GM21717 (cell line): ENCODE measurements around the gene SPG7.

Experiments used
- ATAC-seq: cut with Tn5 transposase; IDR thresholded peaks from one replicate; pipeline ENCODE4 v1.9.1; 2021; ENCODE audit warnings: mild to moderate bottlenecking, moderate library complexity; ENCODE audit not compliant: unreplicated experiment

SPG7 gene

DNA sequence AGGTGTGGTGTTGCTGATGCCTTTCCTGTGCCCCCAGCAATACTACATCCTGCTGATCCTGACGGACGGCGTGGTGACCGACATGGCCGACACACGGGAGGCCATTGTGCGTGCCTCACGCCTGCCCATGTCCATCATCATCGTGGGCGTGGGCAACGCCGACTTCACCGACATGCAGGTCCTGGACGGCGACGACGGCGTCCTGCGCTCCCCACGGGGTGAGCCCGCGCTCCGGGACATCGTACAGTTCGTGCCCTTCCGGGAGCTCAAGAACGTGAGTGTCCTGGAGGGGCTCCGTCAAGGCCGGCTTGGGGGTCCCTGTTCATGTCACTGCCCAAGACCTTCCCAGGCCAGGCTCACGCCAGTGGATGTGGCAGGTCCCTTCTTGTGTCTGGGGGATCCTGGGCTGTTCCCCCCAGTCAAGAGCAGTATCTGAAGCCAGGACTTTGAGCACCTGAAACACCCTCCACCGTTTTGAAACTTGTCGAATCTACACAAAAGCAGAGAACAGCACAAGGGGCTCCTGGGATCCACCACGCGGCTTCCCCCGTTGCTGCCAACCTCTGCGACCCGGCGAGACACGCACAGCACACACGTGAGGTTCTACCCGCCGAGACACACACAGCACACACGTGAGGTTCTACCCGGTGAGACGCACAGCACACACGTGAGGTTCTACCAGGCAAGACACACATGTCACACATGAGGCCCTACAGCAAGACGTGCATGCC lies 87.3 kb downstream of the SPG7 start:
- ATAC-seq = no peak

- no peak for ATAC-seq
Measured at GRCh38 chr16:89596061-89596689, 88.0 kb downstream of the SPG7 start.

GRCh38 chr16:89596957-89597649 lies 88.9 kb downstream of the SPG7 start:
- ATAC-seq = no peak

DNA sequence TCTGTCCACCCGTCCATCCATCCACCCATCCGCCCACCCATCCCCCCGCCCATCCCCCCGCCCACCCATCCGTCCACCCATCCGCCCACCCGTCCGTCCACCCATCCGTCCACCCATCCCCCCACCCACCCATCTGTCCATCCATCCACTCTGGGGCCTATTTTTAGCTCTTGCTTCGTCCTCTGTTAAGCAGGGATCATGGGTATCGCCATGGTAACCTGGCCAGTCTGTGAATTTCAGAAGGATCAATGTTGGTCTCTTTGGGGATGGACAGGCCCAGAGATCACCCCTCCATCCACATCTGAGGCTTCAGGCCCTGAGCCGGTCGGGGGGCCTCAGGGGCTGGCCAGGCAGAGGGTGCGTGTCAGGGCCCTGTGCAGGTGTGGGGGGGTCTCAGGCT lies 90.0 kb downstream of the SPG7 start:
- no peak for ATAC-seq

DNA sequence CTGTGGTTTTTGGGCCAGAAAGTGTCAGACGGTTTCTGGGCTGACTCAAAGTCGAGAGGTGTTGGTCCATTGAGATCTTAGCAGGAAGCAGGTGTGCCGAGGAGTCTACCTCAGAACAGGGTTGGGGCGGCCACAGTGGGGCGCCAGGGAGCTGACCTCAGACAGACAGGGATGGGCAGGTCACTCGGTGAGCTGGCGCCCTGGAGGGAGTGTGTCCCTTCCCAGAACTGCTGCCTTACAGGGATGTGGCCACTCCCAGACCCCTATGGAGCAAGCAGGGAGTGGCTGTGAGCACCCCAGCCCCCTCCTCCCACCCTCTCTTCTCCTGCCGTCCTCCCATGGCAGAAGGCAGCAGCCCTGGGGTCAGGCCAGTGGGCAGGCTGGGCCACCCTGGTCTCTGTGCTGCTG lies 91.3 kb downstream of the SPG7 start:
- no peak for ATAC-seq

GRCh38 chr16:89599902-89600301 lies 91.7 kb downstream of the SPG7 start:
- ATAC-seq = no peak

- ATAC-seq = no peak
Measured at GRCh38 chr16:89600427-89600826, 92.2 kb downstream of the SPG7 start.

DNA sequence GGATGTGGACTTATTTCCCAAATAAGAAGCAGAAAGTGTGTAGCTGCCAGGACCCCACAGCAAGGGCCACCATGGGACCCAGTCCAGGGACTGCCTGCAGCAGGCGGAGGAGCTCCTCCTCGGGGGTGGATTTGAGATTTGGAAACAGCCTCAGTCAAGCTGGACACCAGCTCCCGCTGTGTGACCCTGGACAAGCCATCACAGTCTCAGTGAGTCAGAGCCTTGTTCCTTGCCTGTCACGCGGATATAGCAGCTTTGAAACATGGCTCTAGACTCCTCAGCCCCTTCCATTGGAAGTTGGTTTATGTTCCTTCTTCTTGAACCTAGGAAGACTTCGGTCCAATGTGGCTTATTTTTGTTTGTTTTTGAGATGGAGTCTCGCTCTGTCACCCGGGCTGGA lies 92.8 kb downstream of the SPG7 start:
- no peak for ATAC-seq

DNA sequence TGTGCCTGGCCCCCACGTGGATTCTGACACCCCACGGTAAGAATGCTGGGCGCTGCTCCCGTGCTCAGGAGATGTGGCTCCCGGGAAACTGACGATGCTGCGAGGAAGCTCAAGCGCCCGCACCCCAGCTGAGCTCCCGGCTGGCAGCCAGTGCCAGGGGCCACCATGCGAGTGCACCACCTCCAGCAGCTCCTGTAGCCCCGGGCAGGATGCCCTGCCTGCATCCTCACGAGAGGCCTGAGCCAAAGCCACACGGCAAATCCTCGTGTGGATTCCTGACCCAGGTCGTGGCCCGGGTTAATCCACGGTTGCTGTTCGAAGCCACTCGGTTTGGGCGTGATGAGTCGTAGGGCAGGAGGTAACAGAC lies 93.7 kb downstream of the SPG7 start:
- ATAC-seq = no peak

- no peak for ATAC-seq
Measured at GRCh38 chr16:89602273-89602951, 94.2 kb downstream of the SPG7 start.

DNA sequence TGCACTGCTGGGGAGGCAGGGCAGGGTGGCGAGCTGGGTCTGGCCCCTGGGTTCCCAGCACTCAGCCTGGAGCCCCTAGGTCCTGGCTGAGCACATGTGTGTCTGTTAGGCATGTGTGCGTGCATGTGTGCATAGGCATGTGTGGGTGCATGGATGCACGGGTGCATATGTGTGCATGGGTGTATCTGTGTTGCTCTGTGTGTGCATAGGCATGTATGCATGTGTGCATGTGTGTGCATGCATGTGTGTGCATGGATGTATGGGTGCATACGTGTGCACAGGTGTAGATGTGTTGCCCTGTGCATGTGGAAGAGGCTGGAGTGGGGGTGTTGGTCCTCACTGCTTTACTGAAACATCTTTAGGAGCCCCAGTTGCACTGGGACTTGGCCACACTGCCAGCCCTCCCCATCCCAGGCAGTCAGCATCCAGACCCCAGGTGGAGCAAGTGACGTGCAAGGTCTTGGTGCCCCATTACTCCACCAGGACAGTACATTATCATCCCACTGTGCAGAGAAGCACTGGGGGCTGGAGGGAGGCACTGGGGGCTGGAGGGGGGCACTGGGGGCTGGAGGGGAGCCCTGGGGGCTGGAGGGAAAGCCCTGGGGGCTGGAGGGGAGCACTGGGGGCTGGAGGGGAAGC lies 94.9 kb downstream of the SPG7 start:
- no peak for ATAC-seq

DNA sequence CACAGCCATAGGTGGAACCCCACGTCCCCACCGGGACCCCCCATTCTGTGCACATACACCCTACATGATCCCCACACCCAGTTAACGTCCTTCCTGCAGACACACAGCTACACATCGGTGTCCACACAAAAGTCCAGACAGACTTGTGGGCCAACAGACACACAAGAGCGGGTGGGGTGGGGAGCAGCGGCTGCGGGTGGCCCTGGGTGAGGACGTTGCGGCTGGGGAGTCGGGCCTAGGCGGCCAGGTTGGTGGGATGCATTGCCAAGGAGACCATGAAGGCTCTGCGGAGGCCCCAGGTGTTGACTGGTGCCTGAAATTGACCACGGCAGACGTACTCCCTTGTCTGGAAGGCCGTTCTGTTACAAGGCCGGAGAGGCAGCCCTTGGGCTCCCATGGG lies 96.6 kb downstream of the SPG7 start:
- no peak for ATAC-seq

DNA sequence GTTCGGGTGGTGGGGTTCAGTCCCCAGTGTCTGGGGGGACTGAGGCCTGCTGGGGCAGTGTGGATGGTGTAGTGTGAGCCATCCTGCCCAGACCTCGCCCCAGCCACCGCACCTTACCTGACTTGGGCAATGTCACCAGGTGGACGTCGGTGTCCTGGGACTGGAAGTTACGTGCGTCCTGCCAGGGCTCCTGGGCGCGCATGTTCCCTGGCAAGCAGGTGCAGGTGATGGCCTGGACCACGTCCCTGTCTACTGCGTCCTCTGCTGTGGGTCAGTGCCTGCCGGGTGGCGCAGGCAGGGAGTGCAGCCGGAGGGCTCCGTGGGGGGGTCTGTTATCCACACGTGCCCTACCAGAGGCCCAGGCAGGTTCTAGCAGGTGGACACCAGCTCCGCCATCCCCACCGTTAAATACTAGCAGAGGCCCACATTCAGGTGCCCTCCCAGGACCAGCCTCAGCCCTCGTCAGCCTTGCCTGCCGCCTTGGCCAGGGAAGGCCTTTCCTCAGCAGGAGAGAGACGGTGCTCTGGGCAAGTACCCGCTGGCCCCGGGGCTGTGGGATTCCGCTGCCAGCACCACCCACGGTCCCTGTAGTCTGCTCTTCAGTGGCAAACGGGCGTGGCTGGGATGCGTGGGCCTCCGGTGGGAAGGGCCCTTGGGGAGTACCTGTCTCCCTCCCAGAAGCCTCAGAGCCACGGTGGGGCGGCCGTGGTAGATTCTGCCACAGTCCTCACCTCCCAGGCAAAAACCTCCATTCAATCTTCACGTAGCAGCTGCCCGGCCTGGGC lies 97.2 kb downstream of the SPG7 start:
- ATAC-seq = no peak

DNA sequence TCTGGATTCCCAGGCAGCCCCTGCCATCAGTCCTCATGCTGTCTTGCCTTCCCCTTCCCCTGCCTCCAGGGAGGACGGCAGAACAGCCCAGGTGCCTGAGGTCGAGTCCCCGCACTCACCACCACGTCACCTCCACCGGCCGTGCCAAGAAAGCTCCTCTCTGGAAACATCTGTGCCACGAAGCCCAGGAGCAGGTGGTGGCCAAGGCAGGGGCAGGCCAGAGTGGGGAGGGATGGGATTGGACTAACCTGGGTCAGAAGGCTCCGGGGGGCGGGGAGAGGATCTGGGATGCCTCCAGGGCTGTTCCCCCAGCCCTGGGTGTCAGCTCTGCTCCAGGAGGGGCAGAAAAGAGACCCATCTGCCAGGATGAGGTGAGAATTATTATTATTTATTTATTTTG lies 97.8 kb downstream of the SPG7 start:
- no peak for ATAC-seq
